Activated naive CD4-positive, alpha-beta T cell treated with Interleukin-2 at 50 U/mL for 16 hours (primary cell): ENCODE results near the gene SOAT1.
A peak's percentile ranks its signal among the peaks of the same experiment; 100 is the strongest.
"Not testable (repeated sequence)": the region's sequence is repeated elsewhere in the genome, so short reads cannot be mapped to it uniquely, and the experiment has no call there.

ENCODE experiments used
- DNase-seq: peaks from one replicate; pipeline ENCODE4 v3.0.0-alpha.2; 2020

Gene SOAT1

GRCh38 chr1:179293340-179294327 lies at the start of gene SOAT1:
SOAT1 (plus strand) TSS chr1:179293797; CDS start chr1:179302685, 8,888 bp downstream.
- peak; percentile 91 for DNase-seq

GRCh38 chr1:179245426-179245825 lies 48.2 kb upstream of the SOAT1 start:
- DNase-seq = not testable (repeated sequence)

DNA sequence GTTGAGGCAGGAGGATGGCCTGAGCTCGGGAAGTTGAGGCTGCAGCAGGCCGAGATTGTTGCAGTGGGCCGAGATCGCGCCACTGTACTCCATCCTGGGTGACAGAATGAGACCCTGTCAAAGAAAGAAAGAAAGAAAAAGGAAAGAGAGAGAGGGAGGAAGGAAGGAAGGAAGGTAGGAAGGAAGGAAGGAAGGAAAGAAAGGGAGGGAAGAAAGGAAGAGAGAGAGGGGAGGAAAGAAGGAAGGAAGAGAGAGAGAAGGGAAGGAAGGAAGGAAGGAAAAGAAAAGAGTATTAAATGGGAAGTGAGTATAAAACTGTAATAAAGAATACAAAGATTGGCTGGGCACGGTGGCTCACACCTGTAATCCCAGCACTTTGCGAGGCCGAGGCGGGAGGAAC lies 45.7 kb upstream of the SOAT1 start:
- no peak for DNase-seq

- DNase-seq = no peak
These were observed 41.9 kb upstream of the SOAT1 start for GRCh38 chr1:179251675-179252074.

GRCh38 chr1:179252606-179253005 lies 41.0 kb upstream of the SOAT1 start:
- no peak for DNase-seq

DNA sequence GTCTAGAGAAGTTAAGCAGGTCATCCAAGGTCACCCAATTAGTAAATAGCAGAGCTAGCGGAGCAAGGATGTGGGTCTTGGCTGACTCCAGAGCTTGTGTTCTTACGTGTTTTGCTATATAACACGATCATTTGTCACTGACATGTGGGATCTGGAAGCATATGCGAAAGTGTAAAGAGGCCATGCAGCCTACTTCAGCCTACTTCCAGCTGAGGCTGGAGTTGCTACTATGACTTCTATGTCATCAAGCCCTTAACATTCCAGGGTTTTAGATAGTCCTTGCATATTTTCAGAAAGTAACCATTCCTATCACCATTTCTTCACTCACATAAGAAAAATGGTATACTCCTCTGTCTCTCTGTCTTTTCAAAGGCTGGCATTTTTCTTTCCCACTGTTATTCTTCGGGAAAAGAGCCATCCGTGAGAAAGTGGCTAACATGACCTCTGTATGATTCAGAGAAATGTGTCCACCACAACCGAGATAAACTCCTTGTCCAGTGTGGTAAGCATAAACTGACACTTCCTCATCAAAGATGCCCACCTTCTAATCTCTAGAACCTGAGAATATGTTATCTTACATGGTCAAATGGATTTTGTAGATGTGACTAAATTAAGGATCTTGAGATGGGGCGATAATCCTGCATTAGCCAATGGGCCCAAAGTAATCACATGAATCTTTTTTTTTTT lies 40.2 kb upstream of the SOAT1 start:
- no peak for DNase-seq

DNA sequence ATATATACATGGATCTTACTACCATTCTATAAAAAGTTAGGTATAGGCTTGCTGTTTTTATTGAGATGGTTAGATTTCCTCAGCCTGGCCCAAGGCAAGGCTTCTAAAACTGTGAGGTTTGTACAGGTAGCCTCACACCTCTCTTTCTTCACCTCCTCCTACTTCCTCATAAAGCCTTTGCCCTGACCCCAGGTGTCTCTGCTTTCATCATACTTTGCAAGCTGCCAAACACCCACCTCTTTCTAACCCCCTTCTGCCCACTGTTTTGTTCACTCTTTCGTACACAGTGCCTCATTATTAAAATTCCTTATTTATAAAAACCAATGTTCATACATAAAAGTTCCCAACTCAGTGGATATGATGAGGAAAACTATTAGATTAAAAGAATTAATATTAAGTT lies 31.4 kb upstream of the SOAT1 start:
- DNase-seq = no peak

DNA sequence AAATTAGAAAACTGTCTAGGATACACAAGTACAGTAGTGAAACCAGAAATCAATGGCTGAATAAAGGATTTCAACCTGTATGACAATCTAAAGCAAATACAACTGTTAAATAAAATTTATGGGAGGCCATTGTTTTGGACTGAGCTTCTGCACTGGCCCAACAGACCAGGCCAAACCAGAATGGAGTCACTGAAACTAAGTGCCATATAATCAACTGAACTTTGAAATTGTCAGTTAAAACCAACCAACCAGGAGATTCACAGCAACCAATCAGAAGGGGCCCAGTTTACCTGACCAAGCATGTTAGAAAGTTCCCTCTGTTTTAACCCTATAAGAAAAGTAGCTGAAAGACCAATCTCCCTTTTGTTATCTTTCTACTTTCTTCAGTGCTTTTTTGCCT lies 30.5 kb upstream of the SOAT1 start:
- DNase-seq = no peak

GRCh38 chr1:179264507-179264906 lies 29.1 kb upstream of the SOAT1 start:
- no peak for DNase-seq

- DNase-seq = no peak
These were observed 24.5 kb upstream of the SOAT1 start for GRCh38 chr1:179269071-179269470.

DNA sequence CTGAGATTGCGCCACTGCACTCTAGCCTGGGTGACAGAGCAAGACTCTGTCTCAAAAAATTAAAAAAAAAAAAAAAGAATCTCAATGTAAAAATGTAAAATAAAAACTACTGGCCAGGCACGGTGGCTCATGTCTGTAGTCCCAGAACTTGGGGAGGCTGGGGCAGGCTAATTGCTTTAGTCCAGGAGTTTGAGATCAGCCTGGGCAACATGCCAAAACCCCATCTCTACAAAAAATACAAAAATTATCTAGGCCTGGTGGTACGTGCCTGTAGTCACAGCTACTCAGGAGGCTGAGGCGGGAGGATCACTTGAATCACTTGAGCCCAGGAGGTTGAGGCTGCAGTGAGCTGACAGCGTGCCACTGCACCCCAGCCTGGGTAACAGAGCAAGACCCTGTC lies 19.2 kb upstream of the SOAT1 start:
- DNase-seq = not testable (repeated sequence)

DNA sequence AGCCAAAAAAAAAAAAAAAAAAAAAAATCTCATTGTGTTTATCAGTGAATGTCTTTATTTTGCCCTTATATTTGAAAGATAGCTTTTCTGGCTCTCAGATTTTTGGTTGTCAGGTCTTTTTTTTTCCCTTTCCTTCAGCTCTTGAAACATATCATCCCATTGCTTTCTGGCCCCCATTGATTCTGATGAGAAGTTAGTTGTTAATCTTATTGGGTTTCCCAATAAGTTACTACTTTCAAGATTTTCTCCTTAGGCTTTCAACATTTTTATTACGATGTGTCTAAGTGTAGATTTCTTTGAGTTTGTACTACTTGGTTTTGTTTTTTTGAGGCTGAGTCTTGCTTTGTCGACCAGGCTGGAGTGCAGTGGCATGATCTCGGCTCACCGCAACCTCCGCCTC lies 14.7 kb upstream of the SOAT1 start:
- no peak for DNase-seq

DNA sequence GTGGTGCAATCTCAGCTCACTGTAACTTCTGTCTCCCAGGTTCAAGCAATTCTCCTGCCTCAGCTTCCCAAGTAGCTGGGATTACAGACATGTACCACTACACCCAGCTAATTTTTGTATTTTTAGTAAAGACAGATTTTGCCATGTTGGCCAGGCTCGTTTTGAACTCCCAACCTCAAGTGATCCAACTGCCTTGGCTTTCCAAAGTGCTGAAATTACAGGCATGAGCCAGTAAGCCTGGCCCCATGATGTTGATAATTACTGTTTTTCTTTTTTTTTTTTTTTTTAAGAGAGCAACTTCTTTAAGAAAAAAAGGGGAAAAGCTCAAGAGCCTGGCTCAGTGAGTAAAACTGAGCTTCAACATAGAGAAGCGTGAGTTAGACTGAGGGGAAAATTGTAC lies 9.6 kb upstream of the SOAT1 start:
- no peak for DNase-seq

GRCh38 chr1:179287946-179288345 lies 5.7 kb upstream of the SOAT1 start:
- DNase-seq = no peak

- no peak for DNase-seq
These were observed 4.6 kb upstream of the SOAT1 start for GRCh38 chr1:179288977-179289376.

DNA sequence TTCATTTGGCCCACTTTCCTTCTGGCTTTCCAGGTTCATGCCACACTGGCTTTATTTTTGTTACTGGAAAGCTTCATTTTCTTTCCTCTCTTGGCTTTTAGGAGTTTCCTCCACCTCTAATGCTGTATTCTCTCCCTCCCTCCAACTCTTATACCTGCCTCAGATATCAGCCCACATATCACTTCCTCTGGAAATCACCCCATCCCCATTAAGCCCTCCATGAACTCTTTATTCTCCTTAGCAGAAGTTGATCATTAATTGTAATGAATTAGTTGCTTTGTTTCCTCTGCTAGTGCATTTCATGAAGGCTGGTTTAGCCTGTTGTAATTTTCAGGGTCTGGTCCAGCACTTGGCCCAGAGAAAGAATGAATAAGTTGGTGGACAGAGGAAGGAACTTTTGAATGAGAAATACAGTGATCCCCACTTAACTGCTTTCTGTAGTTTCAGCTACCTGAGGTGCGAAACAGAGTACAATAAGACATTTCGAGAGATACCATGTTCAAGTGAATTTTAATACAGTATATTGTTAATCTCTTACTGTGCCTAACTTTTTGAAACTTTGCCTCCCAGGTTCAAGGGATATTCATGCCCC lies 1.7 kb downstream of the SOAT1 start:
- no peak for DNase-seq

GRCh38 chr1:179296356-179297104 lies 2.9 kb downstream of the SOAT1 start:
- no peak for DNase-seq

- no peak for DNase-seq
These were observed 3.4 kb downstream of the SOAT1 start for GRCh38 chr1:179297105-179297378.

DNA sequence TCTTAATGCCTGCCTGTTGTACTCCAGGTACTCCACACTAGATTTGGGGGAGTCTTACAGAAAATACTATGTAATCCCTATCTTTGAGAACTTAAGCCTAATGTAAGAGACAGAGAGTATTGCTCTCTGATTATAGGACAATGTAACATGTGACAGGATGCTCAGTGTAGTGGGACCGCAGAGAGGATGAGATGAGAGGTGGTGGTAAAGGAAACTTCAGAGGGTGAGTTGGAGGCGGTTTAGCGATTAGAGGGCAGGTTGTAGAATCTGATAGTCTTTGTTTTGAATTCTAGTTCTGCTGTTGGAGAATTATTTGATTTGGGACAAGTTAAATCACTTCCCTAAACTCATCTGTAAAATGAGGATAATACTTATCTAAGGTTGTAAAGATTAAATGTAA lies 5.4 kb downstream of the SOAT1 start:
- DNase-seq = peak; percentile 38

DNA sequence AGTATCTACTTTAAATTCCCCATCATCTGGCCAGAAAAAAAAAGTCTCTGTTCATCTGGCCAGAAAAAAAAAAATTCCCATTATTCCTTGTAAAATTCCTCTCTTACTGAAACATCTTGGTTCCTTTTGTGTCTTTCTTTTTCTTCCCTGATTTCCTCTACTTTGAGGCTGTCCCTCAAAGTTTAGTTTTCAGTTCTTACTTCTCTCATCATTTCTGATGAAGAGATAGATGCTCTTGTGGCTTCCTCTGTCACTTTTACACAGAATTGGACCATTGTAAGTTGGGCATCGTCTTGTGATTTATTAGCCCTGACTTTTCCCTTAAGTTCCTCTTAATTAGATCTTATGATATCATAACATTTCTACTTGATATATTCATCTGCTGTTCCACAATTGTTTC lies 6.5 kb downstream of the SOAT1 start:
- DNase-seq = no peak

GRCh38 chr1:179302070-179302469 lies 8.5 kb downstream of the SOAT1 start:
- DNase-seq = no peak

GRCh38 chr1:179303200-179303785 lies 9.7 kb downstream of the SOAT1 start:
- no peak for DNase-seq

DNA sequence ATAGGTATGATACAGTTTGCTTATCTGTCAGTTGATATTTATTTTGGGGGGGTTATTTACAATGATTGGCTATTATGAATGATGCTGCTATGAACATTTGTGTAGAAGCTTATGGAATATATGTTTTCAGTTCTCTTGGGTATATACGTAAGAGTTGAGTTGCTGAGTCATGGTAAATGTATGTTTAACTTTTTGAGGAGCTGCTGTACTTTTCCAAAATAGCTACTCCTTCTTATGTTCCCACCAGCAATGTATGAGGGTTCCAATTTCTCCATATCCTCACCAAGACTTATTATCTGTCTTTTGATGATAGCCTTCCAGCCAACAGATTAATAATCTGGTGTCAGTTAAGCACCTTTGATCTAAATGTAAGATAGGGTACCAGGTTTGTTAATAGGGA lies 11.9 kb downstream of the SOAT1 start:
- no peak for DNase-seq
